Neural progenitor cell (in vitro differentiated cells): ENCODE results near the gene BRD4. TPM values are rescaled to one million over a fixed set of nuclear protein-coding genes. Genes with fewer than 3 reads are reported as not detected.
"Not testable (repeated sequence)": the region's sequence is repeated elsewhere in the genome, so short reads cannot be mapped to it uniquely, and the experiment has no call there.

Source experiments
- DNase-seq: peaks from one replicate; pipeline ENCODE4 v3.0.0-alpha.2; 2016; ENCODE audit warnings: low spot score
- H2AFZ ChIP-seq: fragments of 200-600 bp; sonication (generic); replicated peaks from 2 replicates; pipeline ENCODE4 v1.6.1; 2016; ENCODE audit warnings: antibody characterized with exemption
- H3F3A ChIP-seq: fragments of 200-600 bp; sonication (generic); 2 replicates; pipeline ENCODE4 v1.6.1; 2016; ENCODE audit warnings: antibody characterized with exemption, low read depth
- H3K27ac ChIP-seq: fragments of 200-600 bp; sonication (generic); 2 replicates; pipeline ENCODE4 v1.5.1; 2016; ENCODE audit warnings: mild to moderate bottlenecking
- H3K27me3 ChIP-seq: fragments of 200-600 bp; sonication (generic); 2 replicates; pipeline ENCODE4 v1.6.1; 2016; ENCODE audit warnings: mild to moderate bottlenecking, moderate library complexity
- H3K36me3 ChIP-seq: fragments of 200-600 bp; sonication (generic); 2 replicates; pipeline ENCODE4 v1.5.1; 2016
- H3K4me1 ChIP-seq: fragments of 200-600 bp; sonication (generic); 2 replicates; pipeline ENCODE4 v1.6.1; 2016; ENCODE audit warnings: mixed run types
- H3K4me2 ChIP-seq: fragments of 200-600 bp; sonication (generic); 2 replicates; pipeline ENCODE4 v1.6.1; 2016
- H3K4me3 ChIP-seq: fragments of 200-600 bp; sonication (generic); 2 replicates; pipeline ENCODE4 v1.5.1; 2016
- H3K79me2 ChIP-seq: fragments of 200-600 bp; sonication (generic); 2 replicates; pipeline ENCODE4 v1.6.1; 2016; ENCODE audit warnings: low read depth
- H3K9ac ChIP-seq: fragments of 200-600 bp; sonication (generic); 2 replicates; pipeline ENCODE4 v1.6.1; 2016
- H3K9me3 ChIP-seq: fragments of 200-600 bp; sonication (generic); 2 replicates; pipeline ENCODE4 v1.5.1; 2016; ENCODE audit warnings: low read depth
- H4K20me1 ChIP-seq: fragments of 200-600 bp; sonication (generic); 2 replicates; pipeline ENCODE4 v1.6.1; 2016; ENCODE audit warnings: low read depth
- H3K27ac Mint-ChIP-seq: 3 replicates; pipeline ENCODE4 v1.8.0; 2021; ENCODE audit warnings: mixed read lengths
- H3K27me3 Mint-ChIP-seq: 2 replicates; pipeline ENCODE4 v1.8.0; 2022; ENCODE audit warnings: low read depth, mild to moderate bottlenecking, inconsistent platforms, moderate library complexity, mixed read lengths; ENCODE audit not compliant: insufficient read depth
- H3K36me3 Mint-ChIP-seq: 3 replicates; pipeline ENCODE4 v1.8.0; 2021; ENCODE audit warnings: mixed read lengths
- H3K4me1 Mint-ChIP-seq: 3 replicates; pipeline ENCODE4 v1.8.0; 2021; ENCODE audit warnings: mixed read lengths
- H3K4me3 Mint-ChIP-seq: 3 replicates; pipeline ENCODE4 v1.8.0; 2021; ENCODE audit warnings: mild to moderate bottlenecking, moderate library complexity, mixed read lengths
- H3K9me3 Mint-ChIP-seq: 3 replicates; pipeline ENCODE4 v1.8.0; 2020; ENCODE audit warnings: mixed read lengths
- CTCF ChIP-seq: fragments of 200-600 bp; sonication (generic); IDR thresholded peaks from 2 replicates; pipeline ENCODE4 v1.5.1; 2017; ENCODE audit warnings: antibody characterized with exemption, mild to moderate bottlenecking
- EZH2 ChIP-seq: fragments of 200-600 bp; sonication (generic); IDR thresholded peaks from 2 replicates; pipeline ENCODE4 v1.6.1; 2017; ENCODE audit warnings: antibody characterized with exemption, mild to moderate bottlenecking, moderate library complexity
- EZH2phosphoT487 ChIP-seq: fragments of 200-600 bp; sonication (generic); IDR thresholded peaks from 2 replicates; pipeline ENCODE4 v1.6.1; 2017; ENCODE audit warnings: antibody characterized with exemption
- total RNA-seq: library from RNA; depleted of rRNA; stranded (reverse); fragments of >200 nt; gene quantifications from 2 replicates; pipeline ENCODE4 v1.2.3, GENCODE V29; 2015; ENCODE audit warnings: low replicate concordance

BRD4 gene
- total RNA-seq, 1 donor from 2014 or later = 14.5 TPM

- Histone ChIP-seq H3K27me3 (no peaks in the 10 kb centered on the region), H3K4me1 (peaks cover 3% of the 10 kb centered on the region), H3K27ac (no peak overlapping the region), H3K4me2 (no peak overlapping the region), H4K20me1 (no peaks in the 10 kb centered on the region), H2AFZ (no peak overlapping the region), H3K79me2 (peaks cover 19% of the 10 kb centered on the region), H3K4me3 (no peak overlapping the region), H3K36me3 (no peaks in the 10 kb centered on the region), H3K9ac (no peak overlapping the region), H3K9me3 (no peaks in the 10 kb centered on the region), H3F3A (no peaks in the 10 kb centered on the region)
- Mint-ChIP-seq H3K27me3 (peaks cover 3% of the 10 kb centered on the region), H3K4me3 (no peak overlapping the region), H3K36me3 (peaks cover 2% of the 10 kb centered on the region), H3K9me3 (no peaks in the 10 kb centered on the region), H3K4me1 (peaks cover 12% of the 10 kb centered on the region), H3K27ac (no peak overlapping the region)
- DNase-seq = no peak
- TF ChIP-seq EZH2phosphoT487 (no peak), EZH2 (no peak), CTCF (no peak)
These were observed 4.9 kb upstream of the BRD4 start for GRCh38 chr19:15337202-15337601.

GRCh38 chr19:15335992-15336391, 3.7 kb upstream of the BRD4 start:
- not testable (repeated sequence) for H3K9me3 Mint-ChIP-seq, H3K9ac ChIP-seq, H3F3A ChIP-seq, H3K27ac Mint-ChIP-seq, H3K36me3 ChIP-seq, H3K4me3 Mint-ChIP-seq, DNase-seq, H3K9me3 ChIP-seq, H3K4me1 ChIP-seq, H3K4me3 ChIP-seq, H3K27me3 ChIP-seq, H3K36me3 Mint-ChIP-seq, H3K4me2 ChIP-seq, H2AFZ ChIP-seq, H3K27me3 Mint-ChIP-seq, H3K27ac ChIP-seq, H4K20me1 ChIP-seq
- peaks cover 25% of the 10 kb centered on the region for H3K79me2 ChIP-seq
- H3K4me1 Mint-ChIP-seq = peaks cover 14% of the 10 kb centered on the region

- no peaks in the 10 kb centered on the region for H3K36me3 ChIP-seq
- H3K9me3 ChIP-seq = no peaks in the 10 kb centered on the region
- H3K4me1 ChIP-seq = peaks cover 3% of the 10 kb centered on the region
- Mint-ChIP-seq H3K36me3 (peaks cover 15% of the 10 kb centered on the region), H3K4me1 (peaks cover 46% of the 10 kb centered on the region), H3K9me3 (no peaks in the 10 kb centered on the region), H3K27ac (peak overlapping the region; percentile 99), H3K4me3 (peak overlapping the region; percentile 99), H3K27me3 (peaks cover 6% of the 10 kb centered on the region)
- TF ChIP-seq EZH2 = no peak
- no peak for TF ChIP-seq CTCF
- TF ChIP-seq EZH2phosphoT487 = no peak
- H3K27ac ChIP-seq = peak overlapping the region; percentile 97
- H3K79me2 ChIP-seq = peaks cover 68% of the 10 kb centered on the region
- peak overlapping the region; percentile 94 for H3K4me3 ChIP-seq
- H3K27me3 ChIP-seq = no peaks in the 10 kb centered on the region
- peak overlapping the region; percentile 88 for H3K9ac ChIP-seq
- peak overlapping the region; percentile 90 for H3K4me2 ChIP-seq
- DNase-seq = peak; percentile 74
- no peak overlapping the region for H2AFZ ChIP-seq
- no peaks in the 10 kb centered on the region for H3F3A ChIP-seq
- peaks cover 49% of the 10 kb centered on the region for H4K20me1 ChIP-seq
These were observed 674 bp downstream of the BRD4 start for GRCh38 chr19:15331419-15332310.

- Histone ChIP-seq H3K9me3 (no peaks in the 10 kb centered on the region), H3K4me3 (peak overlapping the region; percentile 94), H4K20me1 (peaks cover 56% of the 10 kb centered on the region), H3K27ac (peak overlapping the region; percentile 78), H3K27me3 (no peaks in the 10 kb centered on the region), H3K4me2 (peak overlapping the region; percentile 90), H2AFZ (no peak overlapping the region), H3K9ac (peak overlapping the region; percentile 88), H3F3A (no peaks in the 10 kb centered on the region), H3K36me3 (no peaks in the 10 kb centered on the region), H3K4me1 (peaks cover 3% of the 10 kb centered on the region), H3K79me2 (peaks cover 76% of the 10 kb centered on the region)
- Mint-ChIP-seq H3K27ac (peak overlapping the region; percentile 99), H3K36me3 (peaks cover 15% of the 10 kb centered on the region), H3K4me1 (peaks cover 42% of the 10 kb centered on the region), H3K4me3 (peak overlapping the region; percentile 99), H3K27me3 (peaks cover 6% of the 10 kb centered on the region), H3K9me3 (no peaks in the 10 kb centered on the region)
- TF ChIP-seq EZH2phosphoT487 = no peak
- TF ChIP-seq EZH2 = no peak
- TF ChIP-seq CTCF = no peak
- DNase-seq = peak; percentile 56
These were observed 1.4 kb downstream of the BRD4 start for GRCh38 chr19:15330801-15331418.
